HEK293 (cell line): ENCODE results near the gene ASIC1.

Experiments used
- CTCF ChIA-PET: fragments of 350-600 bp; formaldehyde crosslinking; extraction: SDS; loops from one replicate; lab custom pipeline; 2021; ENCODE audit warnings: antibody characterized with exemption; lab: Yijun Ruan, JAX
- POLR2A ChIA-PET: fragments of 300-600 bp; formaldehyde crosslinking; extraction: SDS; loops from one replicate; lab custom pipeline; 2020; ENCODE audit warnings: antibody characterized with exemption, inconsistent platforms; lab: Yijun Ruan, JAX
- H3K27ac ChIP-seq: fragments of 200-500 bp; sonication (Bioruptor generic); 2 replicates; pipeline ENCODE4 v1.5.1; 2014; ENCODE audit warnings: low read depth, low read length, control low read depth, inconsistent platforms; ENCODE audit errors: extremely low read depth
- H3K36me3 ChIP-seq, 2 experiments: fragments of 200-500 bp in 1 of 2; sonication (Bioruptor generic) in 1 of 2; 1 replicate in 1 of 2; 2 replicates in 1 of 2; pipeline ENCODE4 v1.5.1; 2014 to 2017; ENCODE audit warnings: inconsistent platforms in 2 of 2, low read length in 2 of 2; ENCODE audit not compliant: control insufficient read depth in 2 of 2, insufficient read depth in 1 of 2
- H3K4me1 ChIP-seq: fragments of 200-500 bp; sonication (Bioruptor generic); 2 replicates; pipeline ENCODE4 v1.5.1; 2014; ENCODE audit warnings: mild to moderate bottlenecking, low read length, inconsistent platforms; ENCODE audit not compliant: control insufficient read depth, insufficient read depth
- H3K4me3 ChIP-seq: 2 replicates; pipeline ENCODE4 v1.5.1; 2011; ENCODE audit warnings: low read depth, mild to moderate bottlenecking, control low read depth, low read length, moderate library complexity
- H3K9me3 ChIP-seq: fragments of 200-500 bp; sonication (Bioruptor generic); 2 replicates; pipeline ENCODE4 v1.5.1; 2014; ENCODE audit warnings: low read depth, low read length, inconsistent platforms; ENCODE audit not compliant: control insufficient read depth, insufficient read depth
- CTCF ChIP-seq: fragments of 450-650 bp; formaldehyde crosslinking; IDR thresholded peaks from 2 replicates; pipeline ENCODE4 v1.5.1; 2016; ENCODE audit warnings: missing biosample characterization, missing genetic modification characterization
- INSM2 ChIP-seq: fragments of 450-650 bp; formaldehyde crosslinking; IDR thresholded peaks from 2 replicates; pipeline ENCODE4 v1.5.1; 2016; ENCODE audit warnings: missing biosample characterization, missing genetic modification characterization
- KLF1 ChIP-seq: fragments of 450-650 bp; formaldehyde crosslinking; IDR thresholded peaks from 2 replicates; pipeline ENCODE4 v1.5.1; 2016; ENCODE audit warnings: missing biosample characterization, missing genetic modification characterization
- KLF9 ChIP-seq: fragments of 450-650 bp; formaldehyde crosslinking; IDR thresholded peaks from 2 replicates; pipeline ENCODE4 v1.5.1; 2016; ENCODE audit warnings: missing biosample characterization, missing genetic modification characterization, low read depth
- SP3 ChIP-seq: fragments of 450-650 bp; formaldehyde crosslinking; IDR thresholded peaks from 2 replicates; pipeline ENCODE4 v1.5.1; 2016; ENCODE audit warnings: missing biosample characterization, missing genetic modification characterization
- YY1 ChIP-seq: fragments of 450-650 bp; formaldehyde crosslinking; IDR thresholded peaks from 2 replicates; pipeline ENCODE4 v1.5.1; 2018; ENCODE audit warnings: missing biosample characterization, missing genetic modification characterization
- ZBTB26 ChIP-seq: fragments of 450-650 bp; formaldehyde crosslinking; optimal IDR thresholded peaks from 2 replicates; pipeline ENCODE3; 2016; ENCODE audit warnings: missing biosample characterization, mild to moderate bottlenecking, missing genetic modification characterization
- ZBTB49 ChIP-seq: fragments of 450-650 bp; formaldehyde crosslinking; IDR thresholded peaks from 2 replicates; pipeline ENCODE4 v1.5.1; 2016; ENCODE audit warnings: missing biosample characterization, missing genetic modification characterization, low read depth
- ZNF248 ChIP-seq: fragments of 450-650 bp; formaldehyde crosslinking; IDR thresholded peaks from 2 replicates; pipeline ENCODE4 v1.5.1; 2017; ENCODE audit warnings: missing biosample characterization, missing genetic modification characterization
- ZNF335 ChIP-seq: fragments of 450-650 bp; formaldehyde crosslinking; conservative IDR thresholded peaks from 2 replicates; pipeline ENCODE4 v1.5.1; 2016; ENCODE audit warnings: missing biosample characterization, missing genetic modification characterization
- ZNF398 ChIP-seq: fragments of 450-650 bp; formaldehyde crosslinking; IDR thresholded peaks from 2 replicates; pipeline ENCODE4 v1.5.1; 2017; ENCODE audit warnings: missing biosample characterization, missing genetic modification characterization
- ZNF449 ChIP-seq: fragments of 450-650 bp; formaldehyde crosslinking; IDR thresholded peaks from 2 replicates; pipeline ENCODE4 v1.5.1; 2017; ENCODE audit warnings: missing biosample characterization, mild to moderate bottlenecking, missing genetic modification characterization, moderate library complexity
- ZNF560 ChIP-seq: fragments of 450-650 bp; formaldehyde crosslinking; IDR thresholded peaks from 2 replicates; pipeline ENCODE4 v1.5.1; 2017; ENCODE audit warnings: missing biosample characterization, missing genetic modification characterization, borderline replicate concordance
- ZNF610 ChIP-seq: fragments of 450-650 bp; formaldehyde crosslinking; IDR thresholded peaks from 2 replicates; pipeline ENCODE4 v1.5.1; 2016; ENCODE audit warnings: missing biosample characterization, missing genetic modification characterization, borderline replicate concordance
- ZNF76 ChIP-seq: fragments of 450-650 bp; formaldehyde crosslinking; IDR thresholded peaks from 2 replicates; pipeline ENCODE4; 2016; ENCODE audit warnings: low read depth, missing biosample characterization, missing genetic modification characterization, borderline replicate concordance
- ZXDB ChIP-seq: fragments of 450-650 bp; formaldehyde crosslinking; IDR thresholded peaks from 2 replicates; pipeline ENCODE4 v1.5.1; 2016; ENCODE audit warnings: missing biosample characterization, missing genetic modification characterization

ASIC1 gene

GRCh38 chr12:50084775-50085614, 27.6 kb downstream of the ASIC1 start, which contains the start of gene SMARCD1 (continued):
- TF ChIP-seq YY1 (peak; percentile 78), KLF1 (tag by site-specific recombination) (peak; percentile 23; the same call in 1 of the 2 replicates), ZNF76 (tag by site-specific recombination) (peak; percentile 53; the same call in 1 of the 2 replicates), CTCF (tag by site-specific recombination) (peak; percentile 65), KLF9 (tag by site-specific recombination) (peak; percentile 84; the same call in 1 of the 2 replicates), SP3 (tag by site-specific recombination) (peak; percentile 69), ZBTB26 (tag by site-specific recombination) (peak; percentile 30), ZXDB (peak; percentile 48; the same call in 1 of the 2 replicates), ZNF560 (tag by site-specific recombination) (no peak), ZNF248 (tag by site-specific recombination) (no peak)

- H3K27ac ChIP-seq: peak overlapping the region; percentile 60
- peaks cover 30 to 46% of the 10 kb centered on the region in 2 experiments for H3K36me3 ChIP-seq
- ChIA-PET CTCF (interaction anchor here (0.6 to 3.8 kb wide), 16 partner anchors 9 to 650 kb away, joined by 3 to 34 read pairs (median 6); partner anchors contain the start of genes CERS5 and COX14), POLR2A (interaction anchor here (0.6 to 2.9 kb wide), 12 partner anchors 9 to 1066 kb away, joined by 3 to 68 read pairs (median 5); partner anchors contain the start of genes CERS5, COX14 and NCKAP5L)
- no peaks in the 10 kb centered on the region for H3K4me1 ChIP-seq
- TF ChIP-seq ZNF335 (tag by site-specific recombination) (no peak), ZNF610 (tag by site-specific recombination) (no peak), ZNF398 (tag by site-specific recombination) (peak; percentile 94), INSM2 (tag by site-specific recombination) (no peak), ZNF449 (tag by site-specific recombination) (no peak), ZBTB49 (tag by site-specific recombination) (no peak)
- H3K9me3 ChIP-seq: no peaks in the 10 kb centered on the region
- H3K4me3 ChIP-seq: peak overlapping the region; percentile 75
Observed at GRCh38 chr12:50085615-50086072, 28.2 kb downstream of the ASIC1 start.
